OCI-LY1 (cell line): ENCODE measurements around the gene ITGA5.

Experiments
- H2AFZ ChIP-seq: fragments of 200-600 bp; sonication (generic), shearing (Covaris generic); 2 replicates; pipeline ENCODE4 v1.6.0; 2014; ENCODE audit warnings: antibody characterized with exemption, mild to moderate bottlenecking, low read length
- H3F3A ChIP-seq: fragments of 200-600 bp; sonication (generic), shearing (Covaris generic); 2 replicates; pipeline ENCODE4 v1.6.0; 2014; ENCODE audit warnings: mild to moderate bottlenecking, antibody characterized with exemption, low read length, moderate library complexity; ENCODE audit not compliant: insufficient read depth
- H3K27ac ChIP-seq: fragments of 200-600 bp; sonication (generic); 2 replicates; pipeline ENCODE4 v1.5.1; 2014; ENCODE audit warnings: low read length, mixed run types, mild to moderate bottlenecking, low read depth; ENCODE audit not compliant: poor library complexity, severe bottlenecking
- H3K27me3 ChIP-seq: fragments of 200-600 bp; sonication (generic); 2 replicates; pipeline ENCODE4 v1.6.0; 2014; ENCODE audit warnings: antibody characterized with exemption, mild to moderate bottlenecking, low read length, moderate library complexity; ENCODE audit not compliant: insufficient read depth
- H3K36me3 ChIP-seq: fragments of 200-600 bp; sonication (generic); 2 replicates; pipeline ENCODE4 v1.6.1; 2014; ENCODE audit warnings: mild to moderate bottlenecking, antibody characterized with exemption, low read length, moderate library complexity, mixed read lengths; ENCODE audit not compliant: insufficient read depth
- H3K4me1 ChIP-seq: fragments of 200-600 bp; sonication (generic); 2 replicates; pipeline ENCODE4 v1.5.1; 2014; ENCODE audit warnings: mild to moderate bottlenecking, low read length, moderate library complexity; ENCODE audit not compliant: insufficient read depth, severe bottlenecking
- H3K4me2 ChIP-seq: fragments of 200-600 bp; sonication (generic), shearing (Covaris generic); 2 replicates; pipeline ENCODE4 v1.6.1; 2014; ENCODE audit warnings: low read length
- H3K4me3 ChIP-seq: fragments of 200-600 bp; sonication (generic); 2 replicates; pipeline ENCODE4 v1.5.1; 2014; ENCODE audit warnings: low read length, low read depth, mild to moderate bottlenecking, mixed read lengths; ENCODE audit not compliant: poor library complexity, severe bottlenecking
- H3K79me2 ChIP-seq: fragments of 200-600 bp; shearing (Covaris generic); 2 replicates; pipeline ENCODE4 v1.6.1; 2016; ENCODE audit warnings: mixed run types, low read length, mixed read lengths; ENCODE audit not compliant: insufficient read depth
- H3K9ac ChIP-seq: fragments of 200-600 bp; sonication (generic), shearing (Covaris generic); 2 replicates; pipeline ENCODE4 v1.6.1; 2014; ENCODE audit warnings: mild to moderate bottlenecking, low read length, mixed read lengths
- H3K9me2 ChIP-seq: fragments of 200-600 bp; sonication (generic), shearing (Covaris generic); 2 replicates; pipeline ENCODE4 v1.6.1; 2014; ENCODE audit warnings: low read depth, mild to moderate bottlenecking, low read length, mixed read lengths
- H3K9me3 ChIP-seq: fragments of 200-600 bp; shearing (Covaris generic); 2 replicates; pipeline ENCODE4 v1.6.1; 2014; ENCODE audit warnings: low read length, mixed read lengths
- H4K20me1 ChIP-seq: fragments of 200-600 bp; sonication (generic), shearing (Covaris generic); 2 replicates; pipeline ENCODE4 v1.6.0; 2016; ENCODE audit warnings: mild to moderate bottlenecking, low read length; ENCODE audit not compliant: insufficient read depth
- CTCF ChIP-seq: fragments of 200-600 bp; sonication (generic), shearing (Covaris generic); IDR thresholded peaks from 2 replicates; pipeline ENCODE4 v1.5.1; 2017; ENCODE audit warnings: mild to moderate bottlenecking, antibody characterized with exemption, low read length, moderate library complexity, mixed read lengths
- EZH2 ChIP-seq: fragments of 200-600 bp; sonication (generic), shearing (Covaris generic); IDR thresholded peaks from 2 replicates; pipeline ENCODE4 v1.8.0; 2017; ENCODE audit warnings: borderline replicate concordance, mixed run types, mild to moderate bottlenecking, antibody characterized with exemption, low read length, moderate library complexity, mixed read lengths

Gene ITGA5

GRCh38 chr12:54419088-54419887, at the start of gene ITGA5:
ITGA5 (minus strand) TSS chr12:54419266; CDS start chr12:54419198, 68 bp downstream.
- TF ChIP-seq CTCF (no peak), EZH2 (no peak)
- H3K27ac ChIP-seq, result no peak within 1 kb of the TSS
- H3K4me3 ChIP-seq, result no peak within 1 kb of the TSS
- no peaks in the 10 kb centered on the region for H4K20me1 ChIP-seq
- no peaks in the 10 kb centered on the region for H3K79me2 ChIP-seq
- H3K9me2 ChIP-seq, result no peaks in the 10 kb centered on the region
- H3K4me2 ChIP-seq, result no peak within 1 kb of the TSS
- H3K9me3 ChIP-seq, result no peaks in the 10 kb centered on the region
- no peaks in the 10 kb centered on the region for H3K36me3 ChIP-seq
- no peak within 1 kb of the TSS for H2AFZ ChIP-seq
- no peak within 1 kb of the TSS for H3K9ac ChIP-seq
- H3K4me1 ChIP-seq, result no peaks in the 10 kb centered on the region
- H3F3A ChIP-seq, result no peaks in the 10 kb centered on the region
- H3K27me3 ChIP-seq, result peaks cover 16% of the 10 kb centered on the region; the same call in 1 of the 2 replicates

DNA sequence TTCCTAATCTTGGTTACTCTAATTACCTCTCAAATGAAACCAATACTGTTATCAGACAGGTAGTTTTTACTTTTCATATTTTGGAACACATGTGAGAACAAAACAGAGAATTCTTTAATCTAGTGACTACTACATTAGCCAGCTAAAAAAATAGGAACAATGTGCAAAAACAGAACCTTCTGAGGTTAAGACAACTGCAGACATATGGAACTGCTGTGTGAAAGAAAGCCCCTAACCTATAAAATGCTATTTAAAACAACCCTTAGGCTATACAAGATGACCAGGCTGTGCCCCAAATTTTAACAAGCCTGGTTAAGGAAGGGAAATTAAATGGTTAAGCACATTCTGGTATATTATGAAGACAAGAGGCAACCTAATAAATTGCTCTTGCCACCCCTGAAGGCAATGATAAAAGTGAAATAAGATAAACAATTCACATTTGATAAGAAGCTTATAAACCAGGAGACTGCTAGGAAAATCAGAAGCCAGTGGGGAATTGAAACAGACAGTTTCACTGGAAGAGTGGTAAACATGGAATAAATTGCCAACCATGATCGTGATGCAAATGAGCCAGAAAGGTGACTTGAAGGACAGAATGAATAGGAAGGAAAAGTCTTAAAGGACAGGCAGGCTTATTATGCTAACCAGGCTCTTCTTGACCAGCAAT, 46.9 kb upstream of the ITGA5 start:
- no peaks in the 10 kb centered on the region for H3K9me2 ChIP-seq
- no peak overlapping the region for H3K27ac ChIP-seq
- H3F3A ChIP-seq, result no peaks in the 10 kb centered on the region
- no peak overlapping the region for H3K4me3 ChIP-seq
- peaks cover 1% of the 10 kb centered on the region; the same call in 1 of the 2 replicates for H3K79me2 ChIP-seq
- no peak overlapping the region for H2AFZ ChIP-seq
- peaks cover 91% of the 10 kb centered on the region for H3K36me3 ChIP-seq
- no peak overlapping the region for H3K4me2 ChIP-seq
- no peaks in the 10 kb centered on the region for H3K27me3 ChIP-seq
- TF ChIP-seq CTCF (no peak), EZH2 (no peak)
- no peaks in the 10 kb centered on the region for H3K9me3 ChIP-seq
- H3K4me1 ChIP-seq, result no peaks in the 10 kb centered on the region
- H4K20me1 ChIP-seq, result no peaks in the 10 kb centered on the region
- no peak overlapping the region for H3K9ac ChIP-seq

DNA sequence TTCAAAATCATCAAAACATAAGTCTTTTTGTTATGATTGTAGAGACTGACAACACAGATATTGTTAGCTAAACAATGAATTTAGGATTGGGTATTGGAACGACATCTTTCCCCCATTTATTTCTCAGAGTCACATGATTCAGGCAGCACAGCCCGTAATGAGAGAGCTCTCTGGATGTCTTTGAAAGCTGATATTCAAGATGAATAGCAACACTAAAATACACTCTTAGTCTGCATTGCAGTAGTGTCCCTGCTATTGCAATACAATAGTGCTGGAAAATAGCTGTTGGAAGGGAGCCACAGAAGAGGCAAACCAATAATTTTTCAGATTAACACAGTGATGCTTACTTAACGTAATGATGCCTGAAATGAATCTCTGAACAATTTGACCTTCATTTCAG, 44.4 kb upstream of the ITGA5 start:
- Histone ChIP-seq H3K4me1 (no peaks in the 10 kb centered on the region), H3K27me3 (no peaks in the 10 kb centered on the region), H3K9me2 (no peaks in the 10 kb centered on the region), H4K20me1 (no peaks in the 10 kb centered on the region), H3K79me2 (no peaks in the 10 kb centered on the region), H3K36me3 (peaks cover 96% of the 10 kb centered on the region), H3K27ac (no peak overlapping the region), H3K4me2 (no peak overlapping the region), H2AFZ (no peak overlapping the region), H3K9ac (no peak overlapping the region), H3K4me3 (no peak overlapping the region), H3F3A (no peaks in the 10 kb centered on the region), H3K9me3 (no peaks in the 10 kb centered on the region)
- TF ChIP-seq EZH2, result no peak
- TF ChIP-seq CTCF, result no peak
